Measurements from ENCODE around the gene ALAD. TPM values are rescaled to one million over a fixed set of nuclear protein-coding genes. Genes with fewer than 3 reads are reported as not detected.

ALAD gene
- total and polyA plus RNA-seq, 2 donors from 2014 or later = 35.4 to 64.1 TPM

DNA sequence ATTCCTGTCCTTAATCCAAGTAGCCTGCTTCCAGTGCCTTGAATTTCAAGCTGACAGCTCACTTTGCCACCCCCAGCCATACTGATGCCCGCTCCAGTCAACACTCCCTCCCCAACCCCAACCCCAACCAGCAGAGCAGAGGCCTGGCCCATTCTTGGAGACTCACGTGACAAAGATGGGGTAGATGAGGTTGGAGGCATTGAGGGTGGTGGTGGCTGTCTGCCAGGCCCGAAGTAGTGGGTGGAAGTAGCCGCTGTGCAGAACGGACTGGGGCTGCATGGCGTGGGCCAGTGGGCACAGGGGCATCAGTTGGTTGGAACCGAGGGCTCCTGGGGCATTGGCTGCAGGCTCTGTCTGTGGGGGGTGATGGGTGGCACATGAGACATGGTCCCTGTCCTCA is 7.8 kb downstream of the ALAD start:
- FAIRE-seq = no peak
- intact Hi-C loops (cut with DNase I) = no loop called here
- H3K9me3 ChIP-seq (ENCODE audit: control insufficient read depth in 2 of 3, insufficient read depth in 1 of 3, low read length in 3 of 3) = no peaks in the 10 kb centered on the region
- H3K36me3 ChIP-seq (ENCODE audit: control insufficient read depth in 2 of 3, insufficient read depth in 3 of 3, low read length in 3 of 3) = peaks cover 0 to 39% (median 12%) of the 10 kb centered on the region in 3 donors
- no peak overlapping the region for H3K4me3 ChIP-seq (ENCODE audit: low read length in 3 of 3)
- H3K4me1 ChIP-seq (ENCODE audit: control insufficient read depth in 2 of 3, insufficient read depth in 2 of 3, low read depth in 1 of 3, low read length in 3 of 3) = peaks cover 0 to 8% (median 7%) of the 10 kb centered on the region in 3 donors
- H3K9ac ChIP-seq (ENCODE audit: low read length in 3 of 3) = no peak overlapping the region
- no peaks in the 10 kb centered on the region for H3K27me3 ChIP-seq (ENCODE audit: control insufficient read depth, insufficient read depth, low read length)
- TF ChIP-seq, protein P1, sequence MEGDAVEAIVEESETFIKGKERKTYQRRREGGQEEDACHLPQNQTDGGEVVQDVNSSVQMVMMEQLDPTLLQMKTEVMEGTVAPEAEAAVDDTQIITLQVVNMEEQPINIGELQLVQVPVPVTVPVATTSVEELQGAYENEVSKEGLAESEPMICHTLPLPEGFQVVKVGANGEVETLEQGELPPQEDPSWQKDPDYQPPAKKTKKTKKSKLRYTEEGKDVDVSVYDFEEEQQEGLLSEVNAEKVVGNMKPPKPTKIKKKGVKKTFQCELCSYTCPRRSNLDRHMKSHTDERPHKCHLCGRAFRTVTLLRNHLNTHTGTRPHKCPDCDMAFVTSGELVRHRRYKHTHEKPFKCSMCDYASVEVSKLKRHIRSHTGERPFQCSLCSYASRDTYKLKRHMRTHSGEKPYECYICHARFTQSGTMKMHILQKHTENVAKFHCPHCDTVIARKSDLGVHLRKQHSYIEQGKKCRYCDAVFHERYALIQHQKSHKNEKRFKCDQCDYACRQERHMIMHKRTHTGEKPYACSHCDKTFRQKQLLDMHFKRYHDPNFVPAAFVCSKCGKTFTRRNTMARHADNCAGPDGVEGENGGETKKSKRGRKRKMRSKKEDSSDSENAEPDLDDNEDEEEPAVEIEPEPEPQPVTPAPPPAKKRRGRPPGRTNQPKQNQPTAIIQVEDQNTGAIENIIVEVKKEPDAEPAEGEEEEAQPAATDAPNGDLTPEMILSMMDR (IDR thresholded peaks at IDR 0.05; ENCODE audit: borderline replicate concordance, extremely low read depth, insufficient read depth) = no peak
- no peak overlapping the region for H3K27ac ChIP-seq (ENCODE audit: low read depth in 2 of 2, low read length in 2 of 2)
- no peak for DNase-seq

- TF ChIP-seq, protein P1 (IDR thresholded peaks at IDR 0.05; ENCODE audit: borderline replicate concordance, extremely low read depth, insufficient read depth) = no peak
- Histone ChIP-seq H3K27ac (ENCODE audit: low read depth in 2 of 2, low read length in 2 of 2) (no peak overlapping the region), H3K9ac (ENCODE audit: low read length in 3 of 3) (no peak overlapping the region), H3K4me1 (ENCODE audit: control insufficient read depth in 2 of 3, insufficient read depth in 2 of 3, low read depth in 1 of 3, low read length in 3 of 3) (peaks cover 0 to 20% (median 17%) of the 10 kb centered on the region in 3 donors), H3K36me3 (ENCODE audit: control insufficient read depth in 2 of 3, insufficient read depth in 3 of 3, low read length in 3 of 3) (peaks cover 0 to 43% (median 13%) of the 10 kb centered on the region in 3 donors), H3K9me3 (ENCODE audit: control insufficient read depth in 2 of 3, insufficient read depth in 1 of 3, low read length in 3 of 3) (no peaks in the 10 kb centered on the region), H3K4me3 (ENCODE audit: low read length in 3 of 3) (no peak overlapping the region), H3K27me3 (ENCODE audit: control insufficient read depth, insufficient read depth, low read length) (no peaks in the 10 kb centered on the region)
- intact Hi-C loops (cut with DNase I) = no loop called here
- FAIRE-seq (no peak), DNase-seq (no peak)
These were observed 9.2 kb downstream of the ALAD start for GRCh38 chr9:113391917-113392316.

GRCh38 chr9:113390192-113390960 is 10.7 kb downstream of the ALAD start:
- H3K9me3 ChIP-seq (ENCODE audit: control insufficient read depth in 2 of 3, insufficient read depth in 1 of 3, low read length in 3 of 3) = no peaks in the 10 kb centered on the region
- intact Hi-C loops (cut with DNase I) = no loop called here
- no peaks in the 10 kb centered on the region for H3K27me3 ChIP-seq (ENCODE audit: control insufficient read depth, insufficient read depth, low read length)
- H3K27ac ChIP-seq (ENCODE audit: low read depth in 2 of 2, low read length in 2 of 2) = no peak overlapping the region
- DNase-seq (no peak), FAIRE-seq (no peak)
- H3K36me3 ChIP-seq (ENCODE audit: control insufficient read depth in 2 of 3, insufficient read depth in 3 of 3, low read length in 3 of 3) = peaks cover 0 to 43% (median 13%) of the 10 kb centered on the region in 3 donors
- no peak overlapping the region for H3K4me3 ChIP-seq (ENCODE audit: low read length in 3 of 3)
- H3K4me1 ChIP-seq (ENCODE audit: control insufficient read depth in 2 of 3, insufficient read depth in 2 of 3, low read depth in 1 of 3, low read length in 3 of 3) = peaks cover 0 to 25% (median 20%) of the 10 kb centered on the region in 3 donors
- no peak overlapping the region for H3K9ac ChIP-seq (ENCODE audit: low read length in 3 of 3)
- TF ChIP-seq, protein P1 (IDR thresholded peaks at IDR 0.05; ENCODE audit: borderline replicate concordance, extremely low read depth, insufficient read depth) = no peak
